ENCODE results near the gene GSN. TPM values are rescaled to one million over a fixed set of nuclear protein-coding genes. Genes with fewer than 3 reads are reported as not detected.

GSN gene
- total and polyA plus RNA-seq, 10 of the 15 experiments (the other 5 are each of a cell fraction or from before 2014, with no cell fraction given), result 0.66 to 9.2 (median 6.2) TPM

DNA sequence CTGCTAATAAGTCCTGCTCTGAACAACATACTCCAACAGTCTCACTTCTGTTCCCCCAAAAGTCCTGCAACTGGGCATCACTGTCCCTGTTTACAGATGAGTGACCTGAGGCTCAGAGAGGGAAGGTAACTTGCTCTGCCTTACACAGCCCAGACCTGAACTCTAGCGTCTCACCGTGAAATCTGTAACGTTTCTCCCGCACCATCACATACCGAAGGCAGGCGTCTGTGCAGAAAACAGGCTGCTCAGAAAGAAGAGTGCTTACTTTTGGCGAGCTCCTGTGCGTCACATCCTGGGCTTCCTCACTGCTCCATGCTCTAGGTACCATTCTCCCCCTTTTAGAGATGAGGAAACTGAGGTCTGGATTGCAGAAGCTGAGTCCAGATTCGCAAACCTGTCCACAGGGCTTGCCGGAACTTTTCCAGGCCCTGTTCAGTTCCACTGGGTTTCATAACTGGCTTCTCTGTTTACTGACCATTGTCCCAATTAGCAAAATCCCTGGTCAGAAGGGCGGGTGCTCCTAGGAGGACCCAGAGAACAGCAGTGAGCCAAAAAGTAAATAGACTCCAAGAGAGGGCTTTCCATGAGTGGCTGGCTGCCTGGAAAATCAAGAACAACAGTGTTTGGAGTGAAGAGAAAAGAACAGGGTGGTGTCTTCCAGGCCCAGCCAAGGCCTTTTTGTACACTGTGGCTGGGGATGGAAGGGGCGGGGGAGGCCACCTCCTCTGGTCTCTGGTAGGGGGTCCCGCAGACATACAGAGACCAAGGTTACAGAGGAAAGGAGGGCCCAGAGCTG lies 27.1 kb downstream of the GSN start:
- TF ChIP-seq ZNF687 (IDR thresholded peaks at IDR 0.05) (no peak), ESRRA (IDR thresholded peaks at IDR 0.05; ENCODE audit: low read length) (no peak), HDAC2 (IDR thresholded peaks at IDR 0.05) (no peak), NBN (IDR thresholded peaks at IDR 0.05) (no peak), PKNOX1 (IDR thresholded peaks at IDR 0.05) (no peak), E4F1 (IDR thresholded peaks at IDR 0.05; ENCODE audit: borderline replicate concordance, partially characterized antibody) (no peak), RB1 (IDR thresholded peaks at IDR 0.05; ENCODE audit: borderline replicate concordance) (no peak), ZNF592 (IDR thresholded peaks at IDR 0.05) (no peak), BACH1 (IDR thresholded peaks at IDR 0.05; ENCODE audit: borderline replicate concordance) (no peak), MEF2A (IDR thresholded peaks at IDR 0.05; ENCODE audit: insufficient read depth, low read depth, low read length) (no peak)
- TF ChIP-seq, protein P1, sequence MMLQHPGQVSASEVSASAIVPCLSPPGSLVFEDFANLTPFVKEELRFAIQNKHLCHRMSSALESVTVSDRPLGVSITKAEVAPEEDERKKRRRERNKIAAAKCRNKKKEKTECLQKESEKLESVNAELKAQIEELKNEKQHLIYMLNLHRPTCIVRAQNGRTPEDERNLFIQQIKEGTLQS (IDR thresholded peaks at IDR 0.05; ENCODE audit: borderline replicate concordance, extremely low read depth, low read depth, low read length), result no peak
- no peaks in the 10 kb centered on the region for H3K36me3 ChIP-seq (ENCODE audit: control insufficient read depth in 2 of 2, insufficient read depth in 2 of 2, low read length in 1 of 2)
- H4K20me1 ChIP-seq (ENCODE audit: control insufficient read depth, insufficient read depth), result no peaks in the 10 kb centered on the region
- no peak overlapping the region for H3K4me3 ChIP-seq
- intact Hi-C loops (cut with micrococcal nuclease; ENCODE audit: unreplicated experiment), result no loop called here
- in situ Hi-C loops (cut with MboI), result no loop called here
- no peak for ATAC-seq
- RAD21 ChIA-PET (ENCODE audit: unreplicated experiment), result no interaction called here
- 86% methylated on average over 13 of the region's 13 CpGs for WGBS (ENCODE audit: insufficient coverage, insufficient replicate concordance, low lambda C conversion rate, missing lambda C conversion rate)
- no peak for DNase-seq (ENCODE audit: low read depth, low spot score)
- SMC1A ChIA-PET (ENCODE audit: uncharacterized antibody, unreplicated experiment), result no interaction called here
- no peak for FAIRE-seq
- no peaks in the 10 kb centered on the region for H3K27me3 ChIP-seq (replicated peaks in 1 of 2; ENCODE audit: control insufficient read depth in 2 of 2, insufficient read depth in 2 of 2, low read length in 1 of 2)
- H2AFZ ChIP-seq (ENCODE audit: control insufficient read depth, low read depth, low read length), result no peak overlapping the region
- no peak overlapping the region for H3K9ac ChIP-seq (ENCODE audit: control insufficient read depth, insufficient read depth, low read length)
- no peak overlapping the region for H3K27ac ChIP-seq (ENCODE audit: control insufficient read depth, insufficient read depth)
- peaks cover 4% of the 10 kb centered on the region; the same call in 1 of the 2 replicates for H3K4me1 ChIP-seq (ENCODE audit: control insufficient read depth, insufficient read depth, low read length)
- POLR2A ChIA-PET, result no interaction called here
- no peaks in the 10 kb centered on the region for H3K79me2 ChIP-seq (ENCODE audit: control insufficient read depth, insufficient read depth, low read length)
- CTCF ChIA-PET, result interaction anchor here (1.7 kb wide), 1 partner anchor 346 kb away, joined by 4 read pairs; no protein-coding TSS in a partner anchor
- H3K9me3 ChIP-seq (replicated peaks; ENCODE audit: control insufficient read depth, insufficient read depth, low read length), result no peaks in the 10 kb centered on the region
- no TSS peak for BruUV-seq (replicated peaks)
- H3K4me2 ChIP-seq (ENCODE audit: control insufficient read depth, insufficient read depth), result no peak overlapping the region
